HG03571 (cell line): ENCODE results near the gene PPM1H.
"Not testable (repeated sequence)": the region's sequence is repeated elsewhere in the genome, so short reads cannot be mapped to it uniquely, and the experiment has no call there.

Experiments
- ATAC-seq: cut with Tn5 transposase; IDR thresholded peaks from one replicate; pipeline ENCODE4 v1.9.1; 2021; ENCODE audit not compliant: unreplicated experiment

PPM1H gene

DNA sequence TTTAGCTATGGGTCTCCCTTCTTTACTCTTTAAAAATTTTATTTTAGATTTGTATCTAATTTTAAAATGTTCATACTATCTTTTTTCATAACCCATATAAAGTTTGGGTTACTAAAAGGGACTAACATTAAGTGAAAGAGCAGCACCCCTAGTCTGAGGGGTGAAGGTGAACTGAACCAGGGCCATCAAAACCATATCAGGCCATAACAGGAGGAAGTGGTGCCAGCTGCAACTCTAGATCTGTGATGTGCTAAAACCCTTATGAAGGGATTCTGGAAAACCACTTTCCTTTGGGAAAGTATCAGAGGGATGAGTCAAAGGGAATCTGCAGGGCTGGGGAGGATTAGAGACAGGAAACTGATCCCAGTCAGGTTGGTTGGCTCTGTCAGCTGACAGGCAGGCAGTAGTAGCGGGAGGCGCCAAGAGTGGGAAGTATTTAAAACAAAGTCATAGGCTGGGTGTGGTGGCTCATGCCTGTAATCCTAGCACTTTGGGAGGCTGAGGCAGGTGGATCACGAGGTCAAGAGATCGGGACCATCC is 162.5 kb downstream of the PPM1H start:
- ATAC-seq: no peak

DNA sequence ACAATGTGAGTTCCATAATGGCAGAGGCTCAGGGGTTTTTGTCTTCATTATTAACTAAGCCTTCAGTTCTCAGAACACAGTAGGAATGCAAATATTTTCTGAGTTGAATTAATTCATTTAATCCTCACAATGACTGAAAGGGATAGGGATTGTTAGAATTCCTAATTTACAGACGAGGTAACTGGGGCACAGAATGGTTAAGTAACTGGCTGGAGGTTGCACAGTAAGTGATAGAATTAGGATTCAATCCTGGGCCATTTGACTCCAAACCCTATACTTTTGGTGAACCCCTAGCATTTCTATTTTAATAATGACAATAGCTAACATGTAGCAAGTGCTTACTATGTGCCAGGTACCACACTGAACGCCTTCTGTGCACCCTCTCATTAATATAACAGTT is 163.1 kb downstream of the PPM1H start:
- no peak for ATAC-seq

DNA sequence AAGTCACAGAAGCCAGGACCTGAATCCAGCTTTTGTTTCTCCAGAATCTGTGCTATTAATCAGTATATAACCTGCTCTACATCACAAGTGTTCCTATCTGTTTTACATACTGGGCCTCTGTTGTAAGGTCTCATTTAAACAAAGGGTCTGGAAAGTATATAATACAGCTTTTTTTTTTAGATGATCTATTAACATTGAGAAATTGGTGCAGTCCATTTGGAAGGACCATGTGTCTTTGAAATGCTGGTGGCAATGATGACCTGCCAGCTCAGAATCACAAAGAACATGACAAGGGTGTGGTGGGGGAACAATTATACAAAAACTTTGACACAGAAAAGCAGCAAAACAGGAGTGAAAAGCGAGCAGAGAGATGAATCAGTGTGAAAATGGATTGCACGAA is 164.6 kb downstream of the PPM1H start:
- ATAC-seq: no peak

DNA sequence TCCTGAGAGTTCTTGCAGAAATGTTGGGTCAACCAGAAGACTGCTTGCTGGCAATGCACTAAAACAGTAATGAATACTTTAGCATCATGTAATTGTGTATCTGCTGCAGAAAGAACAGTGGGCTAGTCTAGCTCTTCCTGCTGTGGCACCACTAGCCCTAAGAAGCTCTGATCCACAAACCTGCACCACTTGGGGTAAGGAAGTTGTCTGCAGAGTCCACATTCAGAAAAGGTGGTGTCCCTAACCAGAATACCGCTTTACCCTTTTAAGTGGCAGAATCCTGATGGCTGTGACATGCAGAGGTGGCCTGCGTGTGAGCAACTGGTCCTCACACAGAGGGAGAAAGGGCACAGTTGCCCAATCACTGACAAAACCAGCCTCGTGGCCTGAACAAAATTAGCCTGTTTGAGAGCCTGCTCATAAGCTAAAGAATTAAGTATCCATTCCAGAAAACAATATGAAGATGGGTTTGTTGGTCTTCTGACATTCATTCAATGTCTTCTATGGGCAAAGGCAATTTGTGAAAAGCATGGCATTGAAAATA is 165.8 kb downstream of the PPM1H start:
- ATAC-seq: no peak

DNA sequence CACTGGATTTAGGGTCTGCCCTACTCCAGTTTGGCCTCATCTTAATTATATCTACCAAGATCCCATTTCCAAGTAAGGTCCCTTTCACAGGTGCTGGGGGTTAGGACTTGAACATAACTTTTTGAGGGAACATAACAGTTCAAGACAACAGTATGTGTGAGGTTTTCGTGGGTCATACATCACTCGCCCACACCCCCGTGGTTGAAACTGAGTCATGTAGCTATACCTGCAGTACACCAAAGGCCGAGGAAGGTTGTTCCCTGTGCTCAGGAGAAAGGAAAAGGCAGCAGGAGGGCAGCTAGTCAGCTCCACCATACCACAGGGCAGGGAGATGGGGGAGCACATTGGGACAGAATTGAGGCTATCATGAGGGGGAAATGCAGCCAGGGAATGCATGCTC is 167.0 kb downstream of the PPM1H start:
- no peak for ATAC-seq

DNA sequence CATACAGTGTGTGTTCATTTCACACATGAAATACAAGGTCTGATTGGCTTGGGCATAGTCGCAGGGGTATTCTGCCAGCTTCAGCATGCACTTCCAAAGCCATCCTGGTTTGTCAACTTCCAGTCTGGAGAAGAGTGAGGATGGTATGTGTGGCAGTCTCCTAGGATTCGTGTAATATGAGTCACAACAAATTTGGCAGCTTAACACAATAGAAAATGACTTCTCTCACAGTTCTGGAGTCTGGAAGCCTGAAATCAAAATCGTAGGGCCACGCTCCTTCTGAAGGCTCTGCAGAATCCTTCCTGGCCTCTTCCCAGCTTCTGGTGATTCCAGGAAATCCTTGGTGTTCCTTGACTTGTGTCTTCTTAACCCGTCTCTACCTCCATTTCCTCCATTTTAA is 167.5 kb downstream of the PPM1H start:
- ATAC-seq: no peak

DNA sequence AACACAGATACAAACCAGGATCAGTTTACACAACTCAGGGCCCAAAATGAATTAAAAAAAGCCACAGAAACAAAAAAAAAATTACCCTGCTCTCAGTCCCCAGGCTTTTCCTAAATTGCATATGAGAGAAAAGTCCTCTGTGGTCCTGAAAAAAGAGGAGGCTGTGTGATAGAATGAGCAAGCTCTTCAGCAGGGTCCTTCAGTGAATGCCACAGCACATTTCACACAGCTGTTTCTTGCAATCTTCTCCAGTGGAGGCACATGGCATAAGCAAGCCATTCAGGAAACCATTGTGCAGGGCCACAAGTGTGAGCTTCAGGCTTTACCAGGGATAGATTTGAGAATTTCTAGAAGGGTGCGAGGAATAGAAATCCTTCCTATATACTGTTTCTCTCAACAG is 168.5 kb downstream of the PPM1H start:
- no peak for ATAC-seq

DNA sequence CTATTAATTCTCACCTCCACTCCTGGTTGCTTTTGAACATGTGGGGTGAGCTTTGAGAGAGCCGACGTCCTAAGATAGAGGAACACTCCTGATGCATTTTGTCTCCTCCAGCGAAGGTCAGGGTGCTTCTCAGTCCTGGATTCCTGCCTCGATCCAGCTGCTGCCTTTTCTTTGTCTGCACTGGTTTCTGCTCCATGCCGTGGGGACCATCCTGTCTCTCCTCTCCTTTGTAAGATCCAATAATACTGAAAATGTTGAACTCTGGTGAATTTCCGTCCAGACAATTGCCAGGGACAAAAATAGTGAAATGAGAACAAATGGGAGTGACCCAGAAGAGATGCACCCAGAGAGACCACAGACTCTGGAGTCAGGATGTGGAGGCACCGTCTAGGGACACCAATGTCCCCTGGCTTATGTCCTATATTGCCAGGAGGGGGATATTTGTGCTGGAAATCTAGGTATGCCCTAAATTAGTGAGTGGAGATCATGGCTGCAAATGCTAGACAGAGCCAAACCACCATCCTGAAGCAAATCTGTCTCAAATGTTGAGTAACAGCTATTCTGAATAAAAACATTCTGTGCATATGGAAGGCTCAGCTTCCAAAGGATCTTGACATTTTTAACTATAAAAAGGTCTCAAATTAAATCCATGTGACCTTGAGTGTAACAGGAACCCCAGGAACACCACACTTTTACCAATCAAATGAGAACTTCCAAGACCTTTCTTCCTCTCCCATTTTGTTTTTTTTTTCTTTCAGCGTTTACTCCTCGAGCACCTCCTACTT is 170.9 kb downstream of the PPM1H start:
- no peak for ATAC-seq

DNA sequence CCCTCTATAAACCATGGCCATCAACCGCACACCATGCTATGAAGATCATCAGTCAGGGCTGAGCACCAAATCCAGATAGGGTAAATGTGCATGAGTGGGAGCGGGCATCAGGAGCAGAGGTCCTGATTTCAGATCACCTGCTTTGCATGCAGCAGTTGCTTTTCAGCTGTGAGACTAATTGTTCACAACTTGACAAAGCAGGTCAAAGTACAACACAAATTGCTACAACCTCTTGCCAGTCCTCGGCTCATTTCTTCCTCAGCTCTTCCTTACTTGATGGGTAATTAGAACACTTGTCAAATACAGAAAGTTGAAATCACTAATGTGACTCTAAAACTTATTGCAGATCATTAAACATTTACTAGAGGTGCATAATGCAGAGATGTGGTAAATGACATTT is 171.6 kb downstream of the PPM1H start:
- ATAC-seq: no peak

DNA sequence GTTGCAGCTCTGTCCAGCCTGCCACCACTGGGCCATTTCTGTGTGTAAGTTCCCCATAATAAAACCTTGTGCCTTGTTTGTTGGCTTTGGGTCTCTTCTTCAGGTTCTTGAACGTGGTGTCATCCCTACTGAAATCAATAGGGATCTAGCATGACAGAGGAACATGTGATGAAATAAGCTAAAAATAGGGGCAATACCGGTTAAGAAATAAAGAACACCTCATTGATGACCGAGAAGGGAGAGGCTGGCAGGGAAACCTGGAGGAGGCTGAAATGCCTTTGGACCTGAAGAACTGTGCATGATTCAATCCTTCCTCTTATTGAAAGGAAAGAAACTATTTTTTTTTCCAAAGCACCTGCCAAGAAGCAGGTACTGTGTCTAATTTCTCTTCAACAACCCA is 172.3 kb downstream of the PPM1H start:
- no peak for ATAC-seq

DNA sequence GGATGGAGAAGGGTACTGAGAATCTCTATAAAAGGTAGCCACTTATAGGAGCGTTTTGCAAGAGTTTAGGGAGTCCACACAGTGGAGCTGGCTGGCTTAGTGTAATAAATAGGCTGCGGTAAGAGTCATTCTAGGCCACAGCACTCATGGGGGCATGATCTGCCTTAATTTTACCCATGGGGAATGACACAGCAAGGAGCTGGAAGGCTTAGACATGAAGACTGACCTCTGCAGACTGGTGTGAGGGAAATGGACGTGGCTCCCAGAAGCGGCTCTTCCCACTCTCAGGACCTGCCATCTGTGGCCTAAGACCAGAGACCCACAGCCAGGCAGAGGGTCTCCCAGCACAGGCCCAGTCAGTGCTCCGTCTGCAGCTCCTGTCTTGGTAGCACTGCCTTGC is 173.3 kb downstream of the PPM1H start:
- ATAC-seq: no peak

DNA sequence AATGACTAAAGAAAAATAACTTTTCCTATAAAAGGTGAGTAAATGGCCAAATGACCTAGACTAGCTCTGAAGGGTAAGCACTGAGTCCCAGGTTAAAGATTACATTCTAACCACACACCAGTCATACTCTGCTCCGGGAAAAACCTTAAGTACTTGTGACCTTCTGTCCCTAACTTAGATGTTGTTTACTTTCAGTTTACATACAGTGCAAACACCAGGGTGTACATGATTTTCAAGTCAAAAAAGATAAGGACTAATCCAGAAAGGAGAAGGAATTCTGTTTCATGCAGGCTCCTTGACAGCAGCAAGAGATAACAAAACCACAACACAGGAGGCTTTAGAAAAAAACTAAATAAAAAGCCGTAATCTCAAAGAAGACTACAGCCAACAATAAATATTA is 174.2 kb downstream of the PPM1H start:
- ATAC-seq: peak; percentile 78

DNA sequence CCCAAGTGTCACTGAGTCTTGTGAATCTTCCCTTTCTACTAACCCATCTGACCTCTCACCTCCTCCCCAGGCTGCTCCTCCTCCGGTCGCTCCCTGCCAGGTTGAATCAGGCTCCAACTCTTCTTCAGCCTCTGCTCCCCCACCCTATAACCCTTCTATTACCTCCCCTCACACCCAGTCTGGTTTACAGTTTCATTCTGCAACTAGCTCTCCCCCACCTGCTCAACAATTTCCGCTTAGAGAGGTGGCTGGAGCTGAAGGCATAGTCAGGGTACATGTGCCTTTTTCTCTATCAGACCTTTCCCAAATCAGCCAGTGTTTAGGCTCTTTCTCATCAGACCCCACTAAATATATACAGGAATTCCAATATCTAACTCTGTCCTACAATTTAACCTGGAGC is 174.6 kb downstream of the PPM1H start:
- not testable (repeated sequence) for ATAC-seq

DNA sequence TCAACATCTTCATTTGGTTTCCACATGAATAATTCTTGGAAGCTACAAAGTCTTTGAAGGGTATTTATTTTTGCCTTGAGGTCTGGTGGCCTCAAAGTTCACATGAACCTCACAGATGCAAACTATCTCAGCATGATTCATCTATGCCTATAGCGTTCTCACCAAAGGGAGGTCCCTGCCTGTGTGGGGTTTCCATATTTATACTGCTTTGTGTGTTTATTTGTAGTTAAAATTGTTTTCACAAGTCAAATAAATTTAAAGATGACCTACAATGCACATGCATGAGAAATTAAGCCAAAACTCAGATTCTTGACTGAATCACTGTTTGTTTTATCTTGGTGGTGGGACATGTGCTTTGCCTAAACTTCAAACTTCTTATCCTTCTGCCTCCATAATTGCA is 176.7 kb downstream of the PPM1H start:
- no peak for ATAC-seq

DNA sequence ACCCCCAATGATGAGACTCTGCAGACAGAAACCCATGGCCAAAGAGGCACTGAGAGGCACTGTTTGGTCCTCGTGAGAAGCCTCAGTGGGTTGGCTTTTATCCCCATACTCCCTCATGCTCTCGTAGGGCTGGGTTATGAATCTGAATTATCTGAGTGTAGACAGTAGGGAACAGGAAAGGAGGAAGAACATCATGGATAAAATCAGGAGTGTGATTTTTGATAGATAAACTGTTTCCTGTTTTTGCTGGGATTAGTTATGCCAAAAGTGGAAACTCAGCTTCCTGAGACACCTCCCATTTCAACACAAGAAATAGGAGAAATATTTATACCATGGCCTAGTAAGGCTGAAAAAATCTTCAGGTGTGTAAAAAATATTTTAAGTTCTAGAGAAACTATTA is 177.9 kb downstream of the PPM1H start:
- no peak for ATAC-seq

DNA sequence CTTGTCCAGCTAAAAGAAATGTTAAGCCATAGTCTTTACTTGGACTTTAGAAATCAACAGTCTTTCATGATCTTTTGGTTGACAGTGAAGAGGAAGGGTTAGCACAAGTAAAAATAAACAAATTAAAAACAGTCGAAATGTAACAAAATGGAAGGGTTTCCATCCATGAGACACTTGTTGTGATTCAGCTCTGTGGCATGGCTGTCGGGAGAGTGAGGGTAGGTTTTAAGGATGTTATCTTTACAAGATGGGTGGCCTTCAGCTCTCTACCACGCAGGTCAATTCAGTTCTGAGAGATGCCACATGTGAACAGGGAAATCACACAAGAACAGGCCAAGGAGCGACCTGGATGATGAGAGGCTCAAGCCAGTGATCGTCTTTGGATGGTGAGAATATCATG is 180.2 kb downstream of the PPM1H start:
- no peak for ATAC-seq

DNA sequence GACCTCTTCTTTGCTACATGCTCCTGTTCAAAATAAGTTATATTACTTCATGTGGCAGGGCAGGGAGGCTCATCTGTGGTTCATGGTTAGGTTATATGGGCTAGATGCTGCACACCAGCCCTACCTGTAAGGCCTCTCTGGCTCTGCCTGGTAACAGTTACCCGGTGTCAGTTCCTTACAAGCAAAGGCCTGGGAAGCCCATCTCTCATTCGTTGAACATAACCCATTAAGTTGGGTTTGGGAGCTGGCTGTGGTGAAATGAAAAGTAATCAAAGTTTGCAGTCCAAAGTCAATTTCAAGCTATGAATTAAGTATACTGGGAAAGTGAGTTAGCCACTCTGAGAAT is 183.2 kb downstream of the PPM1H start:
- ATAC-seq: no peak

DNA sequence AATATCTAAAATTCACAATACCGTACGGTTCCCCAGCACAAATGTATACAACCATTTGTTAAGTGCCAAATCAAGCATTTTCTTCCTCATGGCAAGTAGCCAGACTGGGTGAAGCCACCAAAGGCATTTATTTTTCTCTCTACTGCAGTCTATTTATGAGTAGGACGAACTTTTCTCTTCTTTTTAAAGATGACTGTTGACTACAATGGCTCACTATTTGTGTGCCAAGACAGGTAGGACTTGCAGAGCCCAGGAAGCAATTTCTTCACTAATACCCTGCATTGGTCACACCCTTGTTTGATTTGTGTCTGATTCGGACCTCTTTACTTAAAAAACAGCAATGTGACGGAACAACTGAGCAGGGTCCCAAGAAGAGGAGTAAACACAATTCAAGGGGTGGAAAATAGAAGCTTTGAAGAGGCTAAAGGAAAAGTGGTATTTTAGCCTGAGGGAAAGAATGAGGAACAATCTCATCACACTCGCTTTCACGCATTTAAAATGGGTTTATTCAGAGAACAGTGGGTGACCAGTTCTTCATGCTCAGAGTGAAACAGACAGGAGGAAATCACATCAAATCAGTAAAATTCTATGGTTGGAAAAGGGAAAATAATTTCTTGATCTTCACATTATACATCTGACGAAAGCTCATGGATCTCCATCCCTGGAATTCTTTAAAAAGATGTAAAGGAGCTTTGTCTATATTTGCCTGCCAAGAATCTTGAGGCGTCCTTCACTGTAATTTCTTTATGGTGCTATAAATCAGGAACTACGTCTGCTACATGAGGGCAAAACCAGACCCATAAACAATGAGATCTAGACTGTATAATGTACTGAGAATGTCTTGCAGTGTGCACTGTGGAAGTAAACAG is 183.8 kb downstream of the PPM1H start:
- ATAC-seq: no peak

DNA sequence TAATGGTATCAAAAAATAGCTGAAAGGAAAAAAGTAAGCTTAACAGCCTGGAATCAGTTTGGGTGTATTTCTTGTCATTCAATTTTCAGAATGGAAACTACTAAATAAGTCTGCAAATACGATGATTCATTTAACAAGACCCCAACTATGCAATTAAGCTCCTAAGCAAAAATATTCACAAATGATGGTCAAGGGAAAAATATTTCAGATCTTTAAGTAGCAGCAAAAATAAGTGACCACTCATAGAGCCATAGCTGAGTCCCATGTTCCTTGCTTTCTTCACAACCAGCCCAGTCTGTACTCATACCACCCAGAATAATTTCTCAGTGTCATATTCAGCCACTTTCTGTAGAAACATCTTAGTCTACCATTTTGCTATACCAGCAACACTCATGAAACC is 185.4 kb downstream of the PPM1H start:
- no peak for ATAC-seq

DNA sequence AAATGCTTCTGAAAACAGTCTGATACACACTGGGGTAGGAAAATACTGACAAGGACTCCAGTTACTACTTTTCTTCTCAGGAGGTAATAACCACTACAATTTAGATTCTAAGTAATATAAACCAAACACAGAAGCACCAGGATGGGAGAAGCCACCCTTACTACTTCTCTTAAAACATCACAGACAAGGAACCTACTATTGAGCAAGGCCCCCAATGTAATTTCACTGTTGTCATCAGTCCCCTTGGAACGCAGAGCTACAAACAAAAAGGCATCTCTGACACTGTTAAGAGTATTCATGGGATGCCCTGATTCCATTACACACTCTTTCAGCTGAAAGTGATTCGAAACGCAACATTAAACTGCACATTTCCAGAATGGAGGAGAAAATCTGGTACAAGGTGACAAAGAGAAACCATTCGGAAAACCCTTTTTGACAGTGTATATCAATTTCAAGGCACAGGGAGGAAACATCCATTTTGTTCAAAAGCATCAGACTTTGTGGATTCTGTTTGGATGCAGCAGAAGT is 185.9 kb downstream of the PPM1H start:
- ATAC-seq: no peak

DNA sequence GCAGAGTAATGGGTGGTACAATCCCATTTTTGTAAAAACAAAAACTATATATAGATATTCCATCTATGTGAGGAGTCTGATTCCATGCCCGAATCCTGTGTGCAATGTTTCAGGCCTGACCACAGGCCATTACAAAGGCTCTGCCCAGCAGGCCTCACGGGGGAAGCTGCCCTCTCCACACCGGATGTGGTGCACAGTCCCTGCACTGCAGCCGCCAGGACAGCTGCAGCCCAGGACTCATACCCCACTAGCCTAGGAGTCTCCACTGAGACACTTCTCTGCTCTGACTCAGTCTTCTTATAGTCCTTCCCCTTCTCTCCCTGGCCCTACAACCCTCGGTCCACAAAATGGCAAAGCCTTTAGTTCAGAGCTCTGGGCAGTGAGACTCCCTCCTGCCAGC is 190.4 kb downstream of the PPM1H start:
- peak; percentile 46 for ATAC-seq
